HG03025 (cell line): ENCODE measurements around the gene SNRK.

Source experiments
- ATAC-seq: cut with Tn5 transposase; IDR thresholded peaks from one replicate; pipeline ENCODE4 v1.9.1; 2021; ENCODE audit warnings: mild to moderate bottlenecking, moderate library complexity; ENCODE audit not compliant: unreplicated experiment, low FRiP score

The SNRK gene, protein sequence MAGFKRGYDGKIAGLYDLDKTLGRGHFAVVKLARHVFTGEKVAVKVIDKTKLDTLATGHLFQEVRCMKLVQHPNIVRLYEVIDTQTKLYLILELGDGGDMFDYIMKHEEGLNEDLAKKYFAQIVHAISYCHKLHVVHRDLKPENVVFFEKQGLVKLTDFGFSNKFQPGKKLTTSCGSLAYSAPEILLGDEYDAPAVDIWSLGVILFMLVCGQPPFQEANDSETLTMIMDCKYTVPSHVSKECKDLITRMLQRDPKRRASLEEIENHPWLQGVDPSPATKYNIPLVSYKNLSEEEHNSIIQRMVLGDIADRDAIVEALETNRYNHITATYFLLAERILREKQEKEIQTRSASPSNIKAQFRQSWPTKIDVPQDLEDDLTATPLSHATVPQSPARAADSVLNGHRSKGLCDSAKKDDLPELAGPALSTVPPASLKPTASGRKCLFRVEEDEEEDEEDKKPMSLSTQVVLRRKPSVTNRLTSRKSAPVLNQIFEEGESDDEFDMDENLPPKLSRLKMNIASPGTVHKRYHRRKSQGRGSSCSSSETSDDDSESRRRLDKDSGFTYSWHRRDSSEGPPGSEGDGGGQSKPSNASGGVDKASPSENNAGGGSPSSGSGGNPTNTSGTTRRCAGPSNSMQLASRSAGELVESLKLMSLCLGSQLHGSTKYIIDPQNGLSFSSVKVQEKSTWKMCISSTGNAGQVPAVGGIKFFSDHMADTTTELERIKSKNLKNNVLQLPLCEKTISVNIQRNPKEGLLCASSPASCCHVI

DNA sequence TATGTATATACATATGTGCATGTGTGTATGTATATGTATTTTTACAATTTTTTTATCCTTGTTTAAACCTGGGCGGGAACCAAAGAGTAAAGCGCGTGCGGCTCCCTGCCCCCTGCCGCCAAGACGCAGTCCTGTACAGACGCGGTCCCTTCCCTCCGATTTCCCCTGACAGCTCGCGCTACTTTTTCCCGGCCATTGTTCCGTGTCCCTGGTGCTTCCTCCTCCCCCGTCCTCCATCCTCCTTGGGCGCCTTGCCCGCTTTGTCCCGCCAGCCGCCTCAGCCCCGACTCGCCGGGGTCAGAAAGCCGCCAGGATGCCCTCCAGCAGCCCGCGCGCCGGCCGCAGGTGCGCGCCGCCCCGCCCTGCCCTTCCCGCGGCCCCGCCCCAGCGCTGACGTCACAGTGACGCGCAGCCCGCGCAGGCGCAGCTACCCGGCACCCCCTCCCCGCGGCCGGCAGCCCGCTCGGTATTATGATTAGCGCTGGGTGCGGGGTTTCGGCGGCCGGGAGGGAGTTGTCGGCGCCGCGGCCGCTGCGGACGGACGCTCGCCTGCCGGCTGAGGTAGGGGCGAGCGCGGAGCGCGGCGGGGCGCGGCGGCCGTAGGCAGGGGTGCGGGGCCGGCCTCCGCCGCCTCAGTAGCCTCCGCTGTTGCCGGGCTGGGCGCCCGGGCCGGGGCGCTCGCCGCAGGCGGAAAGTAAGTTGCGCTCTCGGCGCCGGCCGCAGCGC is at the start of gene SNRK:
Gene SNRK (plus strand): TSS at position 426 of the 726 bp plus-strand sequence. CDS start 16,664 bp downstream, outside the sequence.
- ATAC-seq, result peak; percentile 71

DNA sequence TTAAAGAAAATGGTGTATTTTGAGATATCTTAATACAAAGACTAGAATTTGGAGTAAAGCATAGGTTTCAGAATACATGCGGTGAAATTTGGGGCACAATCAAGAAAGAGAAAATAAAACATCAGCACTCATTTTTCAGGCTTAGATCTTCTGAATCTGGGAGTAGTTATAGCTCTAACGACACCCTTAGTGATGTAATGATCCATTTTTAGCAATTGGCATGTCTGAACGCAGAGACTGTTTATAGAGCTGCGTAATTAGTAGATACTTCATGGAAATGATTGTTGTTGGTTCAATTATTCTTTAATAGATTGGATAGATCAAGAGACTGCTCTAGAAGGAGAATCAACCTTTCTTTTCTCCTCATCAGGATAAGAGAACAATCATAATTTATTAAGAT is 47.5 kb upstream of the SNRK start:
- no peak for ATAC-seq

- no peak for ATAC-seq
These were observed 46.6 kb upstream of the SNRK start for GRCh38 chr3:43239755-43240154.

- ATAC-seq, result no peak
These were observed 42.5 kb upstream of the SNRK start for GRCh38 chr3:43243590-43244587.

- no peak for ATAC-seq
These were observed 41.6 kb upstream of the SNRK start for GRCh38 chr3:43244694-43245093.

DNA sequence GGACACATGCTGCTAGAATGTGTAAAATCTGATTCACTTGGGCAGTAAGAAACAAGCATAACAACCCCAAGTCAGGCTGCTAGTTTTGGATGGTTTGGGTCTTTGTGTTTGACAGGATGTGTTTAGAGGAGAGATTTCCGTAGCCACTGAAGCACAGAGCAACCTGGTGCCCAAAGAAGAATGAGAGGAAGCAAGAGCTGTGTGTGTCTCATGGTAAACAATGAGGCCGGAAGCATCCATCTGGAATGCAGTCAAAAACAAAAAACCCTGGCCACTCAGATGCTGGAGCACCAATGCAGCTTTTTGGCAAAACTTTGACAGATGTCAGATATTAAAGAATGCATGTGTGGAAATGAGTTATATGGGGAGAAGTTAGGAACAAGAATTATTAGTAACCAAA is 39.4 kb upstream of the SNRK start:
- no peak for ATAC-seq

DNA sequence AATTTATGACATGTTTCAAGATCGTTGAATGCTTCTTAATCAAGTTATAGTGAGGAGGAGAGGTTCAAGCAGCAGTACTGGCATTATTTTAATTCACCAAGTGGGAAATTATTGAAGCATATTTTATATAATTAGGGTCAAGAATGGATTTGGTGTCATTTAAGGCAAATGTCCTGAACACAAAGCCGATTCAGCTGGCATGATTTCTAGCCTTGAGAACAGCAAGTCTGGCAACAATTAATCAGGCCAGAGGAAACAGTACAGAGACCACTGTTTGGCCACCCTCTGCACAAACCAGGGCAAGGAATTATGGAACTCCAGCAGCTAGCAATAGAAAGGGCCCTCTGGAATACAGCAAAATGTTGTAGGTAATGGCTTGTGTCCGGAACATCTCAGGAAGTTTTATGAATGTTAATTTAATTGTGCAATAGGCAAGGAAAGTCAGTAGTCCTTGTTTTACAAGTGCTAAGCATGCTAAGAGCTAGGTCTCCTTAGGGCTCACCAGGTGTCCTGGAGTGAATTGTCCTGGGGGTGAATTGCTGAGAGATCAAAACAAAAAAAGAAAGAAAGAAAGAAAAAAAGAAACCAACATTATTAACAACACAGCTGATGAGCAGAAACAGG is 38.7 kb upstream of the SNRK start:
- ATAC-seq, result no peak

DNA sequence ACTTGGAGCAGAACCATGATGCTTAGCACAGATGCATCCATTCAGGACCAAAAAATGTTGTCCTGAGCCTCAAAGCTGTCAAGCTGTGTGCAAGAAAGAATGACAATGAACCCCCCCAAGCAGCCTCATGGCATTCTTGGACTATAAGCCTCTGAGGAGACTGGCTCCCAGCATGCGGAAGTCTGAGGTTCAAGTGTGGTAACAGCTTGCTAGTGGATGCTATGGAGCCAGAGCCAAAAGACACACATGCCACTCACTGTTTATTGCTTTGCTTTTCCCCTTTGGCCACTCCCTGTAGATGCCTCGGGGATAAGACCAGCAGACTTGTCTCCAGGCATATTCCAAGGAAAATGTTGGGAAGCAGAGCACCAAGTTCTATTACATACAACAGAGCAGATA is 38.2 kb upstream of the SNRK start:
- no peak for ATAC-seq

DNA sequence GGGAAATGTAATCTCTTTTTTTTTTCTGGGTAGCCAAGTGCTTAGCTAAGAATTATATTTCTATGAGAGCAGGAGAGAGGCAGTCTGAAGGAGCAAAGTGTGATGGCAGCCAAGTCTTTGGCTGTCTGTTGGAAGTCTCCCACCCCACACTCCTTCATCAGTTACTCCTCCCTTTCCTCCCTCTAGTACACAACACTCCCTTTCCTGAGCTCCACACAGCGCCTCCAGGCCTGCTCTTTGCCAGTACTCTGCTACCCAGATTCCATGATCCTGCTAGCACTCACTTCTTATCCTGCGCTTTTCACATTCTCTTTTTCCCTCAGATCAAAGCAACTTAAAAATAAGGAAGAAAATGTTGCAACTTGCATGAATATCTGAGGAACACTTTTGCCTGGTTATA is 37.4 kb upstream of the SNRK start:
- ATAC-seq, result no peak

- no peak for ATAC-seq
These were observed 36.9 kb upstream of the SNRK start for GRCh38 chr3:43249405-43249804.

- ATAC-seq, result no peak
These were observed 33.0 kb upstream of the SNRK start for GRCh38 chr3:43253294-43253693.

DNA sequence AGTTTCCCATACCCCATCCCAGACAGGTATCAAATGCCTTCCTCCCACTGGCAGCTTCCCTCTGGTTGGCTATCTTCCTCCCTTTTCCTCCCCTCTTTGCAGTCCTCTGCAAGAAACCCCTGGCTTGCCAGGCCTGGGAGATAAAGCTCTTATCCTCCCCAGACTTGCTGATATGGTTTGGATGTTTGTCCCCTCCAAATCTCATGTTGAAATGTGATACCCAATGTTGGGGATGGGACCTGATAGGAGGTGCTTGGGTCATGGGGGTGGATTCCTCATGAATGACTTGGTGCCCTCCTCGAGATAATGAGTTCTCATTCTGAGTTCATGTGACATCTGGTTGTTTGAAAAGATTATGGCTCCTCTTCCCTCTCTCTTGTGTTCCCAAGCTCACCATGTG is 32.2 kb upstream of the SNRK start:
- ATAC-seq, result no peak

DNA sequence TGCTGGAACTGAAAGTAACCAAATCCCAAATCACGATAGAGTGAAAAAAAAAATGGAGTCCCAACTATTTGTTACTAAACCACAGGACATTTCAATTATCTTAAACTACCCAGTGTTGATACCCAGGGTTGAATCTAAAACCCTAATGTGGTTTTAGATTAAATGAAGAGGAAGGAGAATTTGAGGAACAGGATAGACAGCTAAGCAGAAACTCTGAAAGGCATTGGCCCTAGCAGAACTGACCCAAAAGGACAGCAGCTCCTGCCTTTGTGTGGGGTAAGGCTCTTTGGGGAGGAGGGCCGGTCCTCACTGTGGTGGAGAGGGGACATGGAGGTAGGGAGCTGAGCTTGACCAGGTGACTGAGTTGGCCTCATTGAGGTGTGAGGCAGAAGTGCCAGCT is 30.7 kb upstream of the SNRK start:
- no peak for ATAC-seq

DNA sequence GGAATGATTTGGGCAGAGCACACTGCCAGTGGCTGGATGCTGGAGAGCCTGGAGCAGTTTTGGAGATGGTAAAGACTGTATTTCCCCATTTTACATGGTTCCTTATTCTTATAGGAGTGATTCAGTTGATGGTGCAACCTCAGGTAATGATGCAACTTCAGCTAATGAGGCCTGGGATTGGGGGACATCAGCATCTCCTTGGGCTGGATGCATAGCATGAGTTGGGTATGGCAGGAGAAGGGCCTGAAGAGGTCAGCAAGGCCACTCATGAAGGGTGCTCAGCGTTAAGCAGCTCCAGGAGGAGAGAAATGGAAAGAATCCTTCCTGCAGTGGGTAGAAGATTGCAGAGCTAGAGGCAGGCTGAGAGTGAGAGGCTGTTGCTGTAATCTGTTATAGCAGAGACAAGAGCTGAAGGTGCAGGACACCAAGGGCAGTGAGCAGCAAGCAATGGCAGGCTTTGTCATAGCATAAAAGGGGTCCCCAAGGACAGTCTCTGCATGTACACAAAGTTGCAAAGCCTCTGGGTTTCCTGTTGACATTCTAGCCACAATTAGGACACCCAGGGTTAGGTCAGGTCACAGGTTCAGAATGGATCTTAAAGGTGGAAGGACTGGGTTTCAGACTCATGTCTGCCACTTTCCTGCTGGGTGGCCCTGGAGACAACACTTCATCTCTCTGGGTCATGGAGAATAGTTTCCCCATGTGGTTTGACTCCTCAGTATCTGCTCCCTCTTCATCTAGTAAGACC is 29.5 kb upstream of the SNRK start:
- ATAC-seq, result no peak

DNA sequence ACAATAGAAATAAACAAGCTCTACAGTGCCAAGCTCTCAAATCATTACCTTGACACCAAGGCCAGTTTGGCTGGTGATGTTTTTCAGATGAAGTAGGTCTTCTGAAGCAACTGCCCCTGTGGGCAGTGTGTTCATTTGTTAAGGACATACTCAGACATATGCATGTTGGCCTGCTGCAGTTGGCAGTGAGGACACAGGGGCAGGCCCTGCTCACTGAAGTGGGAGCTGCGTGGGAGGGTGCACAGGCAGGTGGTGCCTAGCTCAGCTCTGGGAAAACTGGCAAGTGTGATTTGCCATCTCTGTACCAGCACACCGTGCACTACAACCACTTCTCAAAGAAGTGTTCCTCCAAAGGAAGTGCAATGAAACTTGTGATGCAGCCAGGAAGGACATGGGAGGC is 28.5 kb upstream of the SNRK start:
- no peak for ATAC-seq

DNA sequence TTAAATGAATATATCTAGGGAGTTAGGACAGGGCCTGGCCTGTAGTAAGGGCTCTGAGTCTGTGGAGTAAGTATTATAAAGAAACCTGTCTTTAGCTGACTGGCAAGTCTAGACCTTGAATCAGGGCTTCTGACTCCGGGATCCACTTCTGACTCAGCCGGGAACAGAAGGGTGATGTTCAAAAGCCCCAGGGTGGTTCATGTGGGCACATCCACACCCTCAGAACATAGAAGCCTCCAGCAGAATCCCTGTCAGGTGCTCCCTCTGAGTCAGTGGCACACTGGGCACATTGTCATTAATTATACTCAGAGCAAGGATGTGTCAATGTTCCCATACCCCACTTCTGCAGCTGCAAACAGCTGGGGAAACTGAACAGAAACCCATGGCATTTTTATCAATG is 26.7 kb upstream of the SNRK start:
- ATAC-seq, result no peak

DNA sequence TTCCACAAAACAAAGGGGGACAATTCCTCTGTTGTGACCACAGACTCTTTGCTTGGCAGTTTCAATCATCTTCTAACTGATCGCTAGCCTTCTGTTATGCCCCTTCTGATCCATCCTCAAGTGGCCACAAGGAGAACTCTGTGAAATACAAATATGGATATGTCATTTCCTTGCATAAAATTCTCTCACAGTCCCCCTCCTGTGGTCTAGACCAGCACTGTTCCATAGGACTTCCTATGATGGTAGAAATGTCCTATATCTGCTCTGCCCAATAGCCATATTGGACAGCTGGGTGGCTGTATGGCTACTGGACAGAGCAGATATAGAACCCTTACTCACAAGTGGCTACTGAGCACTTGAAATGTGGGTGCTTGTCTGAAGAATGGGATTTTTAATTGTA is 25.9 kb upstream of the SNRK start:
- no peak for ATAC-seq

- no peak for ATAC-seq
These were observed 24.1 kb upstream of the SNRK start for GRCh38 chr3:43262194-43262593.

DNA sequence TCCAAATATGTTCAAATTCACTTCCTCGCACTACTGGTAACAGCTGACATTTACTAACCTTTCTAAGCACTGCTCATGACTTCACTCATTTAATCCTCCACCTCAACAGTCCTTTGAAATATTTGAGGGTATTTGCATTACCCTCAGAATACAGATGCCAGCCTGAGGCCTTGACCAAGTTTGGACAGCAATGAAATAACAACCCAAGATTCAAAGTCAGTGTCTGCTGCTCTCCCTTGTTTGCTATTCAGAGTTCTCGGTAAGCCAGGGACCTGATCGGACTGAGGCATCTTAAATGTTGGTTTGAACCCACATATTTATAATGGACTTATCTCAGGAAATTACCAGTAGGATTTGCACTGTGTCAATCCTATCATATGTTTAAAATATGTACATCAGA is 19.9 kb upstream of the SNRK start:
- ATAC-seq, result no peak
